Right lobe of liver (tissue), 6 donors: Measurements from ENCODE around the gene COL19A1. TPM values are rescaled to one million over a fixed set of nuclear protein-coding genes. Genes with fewer than 3 reads are reported as not detected.
A peak's percentile ranks its signal among the peaks of the same experiment; 100 is the strongest.

Experiments
- ATAC-seq, 4 donors: fragments of 200-7000 bp; cut with Tn5 transposase; one replicate each; pipeline ENCODE4 v1.9.1; 2020; ENCODE audit warnings: mild to moderate bottlenecking in 4 of 4, moderate library complexity in 4 of 4
- DNase-seq, 3 donors: peaks; one replicate each; pipeline ENCODE4 v3.0.0-alpha.2; 2020
- H3K27ac ChIP-seq, 3 donors: fragments of 200-600 bp; one replicate each; pipeline ENCODE4 v1.8.0; 2022
- H3K27me3 ChIP-seq, 2 donors: fragments of 200-600 bp; one replicate each; pipeline ENCODE4 v1.8.0; 2022
- H3K36me3 ChIP-seq, 4 donors: fragments of 200-600 bp; sonication (generic) in 1 of 4; one replicate each; pipeline versions ENCODE4 v1.5.1 to v1.8.0; 2017 to 2022; ENCODE audit warnings: control low read depth in 1 of 4
- H3K4me1 ChIP-seq, 4 donors: fragments of 200-600 bp; sonication (generic) in 1 of 4; one replicate each; pipeline versions ENCODE4 v1.5.1 to v1.8.0; 2017 to 2022; ENCODE audit warnings: control low read depth in 1 of 4
- H3K4me3 ChIP-seq, 3 donors: fragments of 200-600 bp; one replicate each; pipeline ENCODE4 v1.8.0; 2022
- H3K9me3 ChIP-seq, 4 donors: fragments of 200-600 bp; sonication (generic) in 1 of 4; one replicate each; pipeline versions ENCODE4 v1.5.1 to v1.8.0; 2017 to 2022; ENCODE audit warnings: control low read depth in 1 of 4
- CTCF ChIP-seq, 4 donors: fragments of 200-600 bp in 3 of 4; fragments of 450-650 bp in 1 of 4; IDR thresholded peaks; one replicate each; pipeline versions ENCODE4 v1.5.1 to v1.8.0; 2016 to 2022; ENCODE audit warnings: antibody characterized with exemption in 4 of 4, mild to moderate bottlenecking in 2 of 4
- POLR2A ChIP-seq: fragments of 450-650 bp; IDR thresholded peaks from one replicate; pipeline ENCODE4 v1.6.1; 2017; ENCODE audit warnings: antibody characterized with exemption, mild to moderate bottlenecking
- WGBS: methylation state at CpG from one replicate; pipeline ENCODE4 v1.1.6; 2018; ENCODE audit warnings: low coverage, low lambda C conversion rate; ENCODE audit not compliant: insufficient coverage; ENCODE audit errors: missing lambda C conversion rate; 5-methylcytosine and 5-hydroxymethylcytosine counted together
- intact Hi-C, 2 donors: fragments of 100-400 bp; cut with DNase I; formaldehyde crosslinking; loops; one replicate each; pipeline versions ENCODE4 v1.11.2 to v1.14.1; 2022
- total RNA-seq, 6 experiments: library from RNA; depleted of rRNA in 2 of 6; stranded (reverse); fragments of >200 nt in 2 of 6; fragmentation: NEBNext Ultra II Directional in 3 of 6; extraction: Animal tissue kit (Norgen Biotek cat#: 25700) in 3 of 6; gene quantifications; one replicate each; pipeline versions ENCODE4 v1.1.0 to v1.2.4, GENCODE V29; 2016 to 2023
- donor health status: DM: no; HTN: yes; CAD: no.
- donor health status: DM: no; HTN: no; CAD: no.
- donor health status: DM: no; HTN: no; CAD: no.
- donor health status: DM: no; HTN: yes; CAD: no.
- donor health status: DM: no; HTN: yes; CAD: no.

COL19A1 gene
- total RNA-seq, 6 experiments from 2014 or later: 0.18 to 0.39 (median 0.27) TPM; not detected in 2

GRCh38 chr6:70215460-70216108, 349.2 kb downstream of the COL19A1 start:
- Histone ChIP-seq H3K27me3 (no peaks in the 10 kb centered on the region), H3K4me1 (no peaks in the 10 kb centered on the region), H3K9me3 (no peaks in the 10 kb centered on the region), H3K36me3 (no peaks in the 10 kb centered on the region), H3K4me3 (no peak overlapping the region), H3K27ac (no peak overlapping the region)
- 60% methylated on average over 4 of the region's 4 CpGs for WGBS
- intact Hi-C loops: no loop called here
- ATAC-seq: no peak
- TF ChIP-seq POLR2A (no peak), CTCF (IDR thresholded peaks at IDR 0.05) (no peak)
- DNase-seq: no peak

GRCh38 chr6:70216767-70217166, 350.4 kb downstream of the COL19A1 start:
- Histone ChIP-seq H3K9me3 (no peaks in the 10 kb centered on the region), H3K27me3 (no peaks in the 10 kb centered on the region), H3K4me1 (peaks cover 0 to 3% (median 2%) of the 10 kb centered on the region in 4 donors), H3K36me3 (no peaks in the 10 kb centered on the region), H3K27ac (no peak overlapping the region), H3K4me3 (no peak overlapping the region)
- intact Hi-C loops: no loop called here
- DNase-seq (no peak), ATAC-seq (no peak)
- TF ChIP-seq POLR2A (no peak), CTCF (IDR thresholded peaks at IDR 0.05) (no peak)
- WGBS: 70% methylated on average over 5 of the region's 8 CpGs

- Histone ChIP-seq H3K9me3 (no peaks in the 10 kb centered on the region), H3K27me3 (no peaks in the 10 kb centered on the region), H3K4me3 (no peak overlapping the region), H3K27ac (no peak overlapping the region), H3K4me1 (peaks cover 0 to 4% (median 2%) of the 10 kb centered on the region in 4 donors), H3K36me3 (no peaks in the 10 kb centered on the region)
- TF ChIP-seq POLR2A: no peak
- no peak for TF ChIP-seq CTCF (IDR thresholded peaks at IDR 0.05)
- no peak for ATAC-seq
- intact Hi-C loops: no loop called here
- no peak for DNase-seq
- WGBS: 57% methylated on average over 1 of the region's 1 CpG
Observed at GRCh38 chr6:70219943-70220613, 353.7 kb downstream of the COL19A1 start.

GRCh38 chr6:70221025-70221714, 354.8 kb downstream of the COL19A1 start:
- Histone ChIP-seq H3K36me3 (no peaks in the 10 kb centered on the region), H3K27ac (no peak overlapping the region), H3K27me3 (no peaks in the 10 kb centered on the region), H3K4me3 (no peak overlapping the region), H3K9me3 (no peaks in the 10 kb centered on the region), H3K4me1 (peaks cover 0 to 4% (median 2%) of the 10 kb centered on the region in 4 donors)
- WGBS: 7% methylated on average over 4 of the region's 4 CpGs
- TF ChIP-seq POLR2A (no peak), CTCF (IDR thresholded peaks at IDR 0.05) (peak; percentile 49 to 79 (median 77))
- intact Hi-C loops: no loop called here
- ATAC-seq (peak; percentile 87 to 95 (median 93)), DNase-seq (no peak)
